ENCODE data around the gene ZNF518A. TPM values are rescaled to one million over a fixed set of nuclear protein-coding genes. Genes with fewer than 3 reads are reported as not detected.

The ZNF518A gene
- total RNA-seq, 2 experiments from 2014 or later = 16.0 to 16.2 TPM

GRCh38 chr10:96212911-96213310 lies 82.8 kb downstream of the ZNF518A start:
- Mint-ChIP-seq H3K36me3 (ENCODE audit: low read depth) (no peaks in the 10 kb centered on the region), H3K27ac (no peak overlapping the region), H3K9me3 (no peaks in the 10 kb centered on the region), H3K4me3 (no peak overlapping the region), H3K4me1 (no peaks in the 10 kb centered on the region), H3K27me3 (peaks cover 16% of the 10 kb centered on the region)
- ChIA-PET POLR2A (no interaction called here), CTCF (interaction anchor here (1.9 kb wide), 1 partner anchor 17 kb away, joined by 7 read pairs; no protein-coding TSS in a partner anchor)
- no peak for DNase-seq

Other genes with a start within 250 kb of the ZNF518A start
- under 1 TPM; 0.35 to 0.40 TPM for gene CC2D2B, start 222.3 kb upstream of the ZNF518A start, total RNA-seq
- 1 to 10 TPM; 4.7 to 5.6 TPM for gene CCNJ, start 86.7 kb upstream of the ZNF518A start, total RNA-seq
- not detected for gene BLNK, start 141.3 kb downstream of the ZNF518A start, total RNA-seq
- not detected for gene DNTT, start 174.1 kb downstream of the ZNF518A start, total RNA-seq
- not detected for gene OPALIN, start 228.7 kb downstream of the ZNF518A start, total RNA-seq